ENCODE measurements around the gene OR6C6. TPM values are rescaled to one million over a fixed set of nuclear protein-coding genes. Genes with fewer than 3 reads are reported as not detected.
"Not testable (repeated sequence)": the region's sequence is repeated elsewhere in the genome, so short reads cannot be mapped to it uniquely, and the experiment has no call there.

OR6C6 gene
- total RNA-seq: not detected

- no peaks in the 10 kb centered on the region for H3K9me3 ChIP-seq
- no peak within 1 kb of the TSS for H3K27ac ChIP-seq
- no peaks in the 10 kb centered on the region for H3K27me3 ChIP-seq
- 61 to 72% methylated on average over 2 of the region's 2 CpGs for WGBS, 2 donors
- no peaks in the 10 kb centered on the region for H3K36me3 ChIP-seq
- TF ChIP-seq POLR2A (IDR thresholded peaks at IDR 0.05) (no peak), CTCF (IDR thresholded peaks at IDR 0.05) (no peak)
- H3K4me1 ChIP-seq: no peaks in the 10 kb centered on the region
- intact Hi-C loops (cut with DNase I): no loop called here
- DNase-seq: no peak
- H3K4me3 ChIP-seq: no peak within 1 kb of the TSS
Observed at GRCh38 chr12:55296469-55296868, at the start of gene OR6C6. OR6C6 (minus strand) TSS chr12:55296569; CDS start chr12:55295232, 1,337 bp downstream.

DNA sequence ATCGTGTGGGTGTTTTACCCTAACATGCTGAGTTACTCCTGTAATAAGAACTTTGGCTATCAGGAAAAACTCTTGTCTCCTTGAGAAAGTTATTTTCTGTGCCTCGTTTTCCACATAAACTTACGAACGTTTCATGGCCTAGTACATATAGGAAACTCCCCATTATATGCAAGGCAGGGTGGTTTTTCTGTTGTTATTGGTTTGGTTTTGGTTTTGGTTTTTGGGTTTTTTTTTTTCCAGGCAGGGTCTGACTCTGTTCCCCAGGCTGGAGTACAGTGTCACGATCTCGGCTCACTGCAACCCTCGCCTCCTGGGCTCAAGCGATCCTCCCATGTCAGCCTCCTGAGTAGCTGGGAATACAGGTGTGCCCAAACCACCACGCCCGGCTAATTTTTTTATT lies 39.6 kb upstream of the OR6C6 start:
- WGBS, 2 donors: 85 to 86% methylated on average over 10 of the region's 10 CpGs
- H3K27ac ChIP-seq: no peak overlapping the region
- no peaks in the 10 kb centered on the region for H3K9me3 ChIP-seq
- TF ChIP-seq CTCF (IDR thresholded peaks at IDR 0.05): no peak
- TF ChIP-seq POLR2A (IDR thresholded peaks at IDR 0.05): no peak
- no peak overlapping the region for H3K4me3 ChIP-seq
- H3K4me1 ChIP-seq: no peaks in the 10 kb centered on the region
- H3K27me3 ChIP-seq: no peaks in the 10 kb centered on the region
- no peaks in the 10 kb centered on the region for H3K36me3 ChIP-seq
- DNase-seq: no peak
- intact Hi-C loops (cut with DNase I): no loop called here

- TF ChIP-seq POLR2A (IDR thresholded peaks at IDR 0.05) (no peak), CTCF (IDR thresholded peaks at IDR 0.05) (no peak)
- 85 to 95% methylated on average over 1 of the region's 1 CpG for WGBS, 2 donors
- H3K9me3 ChIP-seq: no peaks in the 10 kb centered on the region
- no peaks in the 10 kb centered on the region for H3K4me1 ChIP-seq
- no peak within 1 kb of the TSS for H3K4me3 ChIP-seq
- H3K27me3 ChIP-seq: no peaks in the 10 kb centered on the region
- intact Hi-C loops (cut with DNase I): no loop called here
- H3K27ac ChIP-seq: no peak within 1 kb of the TSS
- H3K36me3 ChIP-seq: no peaks in the 10 kb centered on the region
- DNase-seq: no peak
Observed at GRCh38 chr12:55330446-55330845, 34.1 kb upstream of the OR6C6 start, which contains the start of gene OR6C3. OR6C3 (plus strand) TSS chr12:55330746; CDS start chr12:55331701, 955 bp downstream.

DNA sequence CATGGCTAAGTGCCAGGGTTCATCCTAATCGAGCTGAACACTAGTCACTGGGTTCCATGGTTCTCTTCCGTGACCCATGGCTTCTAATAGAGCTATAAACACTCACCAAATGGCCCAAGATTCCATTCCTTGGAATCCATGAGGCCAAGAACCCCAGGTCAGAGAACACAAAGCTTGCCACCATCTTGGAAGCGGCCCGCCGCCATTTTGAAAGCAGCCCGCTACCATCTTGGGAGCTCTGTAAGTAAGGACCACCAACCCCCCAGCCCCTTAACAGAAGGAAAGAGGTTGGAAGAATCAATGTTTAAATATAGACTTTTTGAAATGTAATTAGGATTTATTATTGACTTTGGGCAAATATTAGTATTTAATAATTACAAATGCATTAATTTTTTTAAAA lies 29.4 kb upstream of the OR6C6 start:
- WGBS, 2 donors: 87 to 98% methylated on average over 4 to 6 of the region's 6 CpGs
- DNase-seq; intact Hi-C loops (cut with DNase I): not testable (repeated sequence)

GRCh38 chr12:55320201-55320600 lies 23.8 kb upstream of the OR6C6 start:
- Histone ChIP-seq H3K27ac (no peak overlapping the region), H3K9me3 (no peaks in the 10 kb centered on the region), H3K4me1 (no peaks in the 10 kb centered on the region), H3K27me3 (no peaks in the 10 kb centered on the region), H3K36me3 (no peaks in the 10 kb centered on the region), H3K4me3 (no peak overlapping the region)
- no peak for DNase-seq
- TF ChIP-seq POLR2A (IDR thresholded peaks at IDR 0.05): no peak
- no peak for TF ChIP-seq CTCF (IDR thresholded peaks at IDR 0.05)
- intact Hi-C loops (cut with DNase I): no loop called here
- 48 to 54% methylated on average over 4 of the region's 4 CpGs for WGBS, 2 donors

More for the DNA sequence above, 29.4 kb upstream of the OR6C6 start:
- H3K9me3 ChIP-seq, H3K4me3 ChIP-seq, H3K4me1 ChIP-seq, H3K27me3 ChIP-seq, H3K27ac ChIP-seq, H3K36me3 ChIP-seq: not testable (repeated sequence)

- TF ChIP-seq CTCF (IDR thresholded peaks at IDR 0.05): no peak
- TF ChIP-seq POLR2A (IDR thresholded peaks at IDR 0.05): no peak
- no peaks in the 10 kb centered on the region for H3K27me3 ChIP-seq
- no peaks in the 10 kb centered on the region for H3K36me3 ChIP-seq
- intact Hi-C loops (cut with DNase I): no loop called here
- no peak within 1 kb of the TSS for H3K27ac ChIP-seq
- no peaks in the 10 kb centered on the region for H3K4me1 ChIP-seq
- H3K4me3 ChIP-seq: no peak within 1 kb of the TSS
- WGBS, 2 donors: 80 to 85% methylated on average over 2 of the region's 2 CpGs
- no peak for DNase-seq
- no peaks in the 10 kb centered on the region for H3K9me3 ChIP-seq
Observed at GRCh38 chr12:55314043-55314442, 17.7 kb upstream of the OR6C6 start, which contains the start of gene OR6C1. OR6C1 (plus strand) TSS chr12:55314343; CDS start chr12:55320600, 6,257 bp downstream.
